ENCODE measurements around the gene KCP. TPM values are rescaled to one million over a fixed set of nuclear protein-coding genes. Genes with fewer than 3 reads are reported as not detected.

Gene KCP
- total RNA-seq, 4 donors from 2014 or later: 0.07 to 0.68 (median 0.21) TPM; not detected in 1

- H3K4me3 ChIP-seq (ENCODE audit: low read depth, poor library complexity, severe bottlenecking): no peak overlapping the region
- WGBS, 2 donors: 58 to 72% methylated on average over 3 to 4 of the region's 4 CpGs
- TF ChIP-seq POLR2A (IDR thresholded peaks at IDR 0.05) (no peak), CTCF (IDR thresholded peaks at IDR 0.05) (no peak)
- DNase-seq (ENCODE audit: low spot score in 2 of 2): no peak
- intact Hi-C loops (cut with DNase I; ENCODE audit: low total_unique reads): no loop called here
These were observed 22.3 kb upstream of the KCP start for GRCh38 chr7:128932862-128933179.

- peak in 1 of 2 donors; percentile 42 for DNase-seq (ENCODE audit: low spot score in 2 of 2)
- 90 to 91% methylated on average over 17 to 19 of the region's 19 CpGs for WGBS, 2 donors
- no peak for TF ChIP-seq POLR2A (IDR thresholded peaks at IDR 0.05)
- TF ChIP-seq CTCF (IDR thresholded peaks at IDR 0.05): no peak
- H3K4me3 ChIP-seq (ENCODE audit: low read depth, poor library complexity, severe bottlenecking): no peak overlapping the region
- intact Hi-C loops (cut with DNase I; ENCODE audit: low total_unique reads): no loop called here
These were observed 21.7 kb upstream of the KCP start for GRCh38 chr7:128931965-128932861.

GRCh38 chr7:128931190-128931798 is 20.8 kb upstream of the KCP start:
- no peak for TF ChIP-seq CTCF (IDR thresholded peaks at IDR 0.05)
- TF ChIP-seq POLR2A (IDR thresholded peaks at IDR 0.05): no peak
- intact Hi-C loops (cut with DNase I; ENCODE audit: low total_unique reads): no loop called here
- DNase-seq (ENCODE audit: low spot score in 2 of 2): peak in 1 of 2 donors; percentile 82
- 93 to 94% methylated on average over 17 to 18 of the region's 18 CpGs for WGBS, 2 donors
- H3K4me3 ChIP-seq (ENCODE audit: low read depth, poor library complexity, severe bottlenecking): no peak overlapping the region

GRCh38 chr7:128928882-128929788 is 18.6 kb upstream of the KCP start:
- DNase-seq (ENCODE audit: low spot score in 2 of 2): no peak
- intact Hi-C loops (cut with DNase I; ENCODE audit: low total_unique reads): no loop called here
- TF ChIP-seq CTCF (IDR thresholded peaks at IDR 0.05) (no peak), POLR2A (IDR thresholded peaks at IDR 0.05) (no peak)
- H3K4me3 ChIP-seq (ENCODE audit: low read depth, poor library complexity, severe bottlenecking): no peak overlapping the region
- WGBS, 2 donors: 81 to 85% methylated on average over 12 to 14 of the region's 14 CpGs

GRCh38 chr7:128928159-128928813 is 17.8 kb upstream of the KCP start:
- WGBS, 2 donors: 92 to 95% methylated on average over 8 of the region's 8 CpGs
- no peak for DNase-seq (ENCODE audit: low spot score in 2 of 2)
- no peak overlapping the region for H3K4me3 ChIP-seq (ENCODE audit: low read depth, poor library complexity, severe bottlenecking)
- intact Hi-C loops (cut with DNase I; ENCODE audit: low total_unique reads): no loop called here
- TF ChIP-seq POLR2A (IDR thresholded peaks at IDR 0.05) (no peak), CTCF (IDR thresholded peaks at IDR 0.05) (no peak)

Measured in lower leg skin (tissue), 4 donors.